GM12865 (cell line): ENCODE results near the gene EDARADD.
"Not testable (repeated sequence)": the region's sequence is repeated elsewhere in the genome, so short reads cannot be mapped to it uniquely, and the experiment has no call there.

Source experiments
- DNase-seq: peaks from one replicate; pipeline ENCODE4 v3.0.0; 2010; ENCODE audit warnings: low read depth
- H3K4me3 ChIP-seq: 2 replicates; pipeline ENCODE4 v1.5.1; 2011; ENCODE audit warnings: mild to moderate bottlenecking, low read depth, low read length, control low read depth
- CTCF ChIP-seq: IDR thresholded peaks from 2 replicates; pipeline ENCODE4 v1.5.1; 2011; ENCODE audit warnings: low read length, control low read depth, low read depth, inconsistent platforms; ENCODE audit not compliant: insufficient read depth; ENCODE audit errors: missing control alignments

EDARADD gene

GRCh38 chr1:236457775-236458174 is 63.7 kb downstream of the EDARADD start:
- DNase-seq = peak; percentile 28
- no peak overlapping the region for H3K4me3 ChIP-seq
- TF ChIP-seq CTCF = no peak

- TF ChIP-seq CTCF = no peak
- no peak for DNase-seq
- no peak overlapping the region for H3K4me3 ChIP-seq
These were observed 64.9 kb downstream of the EDARADD start for GRCh38 chr1:236458996-236459395.

- DNase-seq = no peak
- TF ChIP-seq CTCF = no peak
- no peak overlapping the region for H3K4me3 ChIP-seq
These were observed 66.0 kb downstream of the EDARADD start for GRCh38 chr1:236460103-236460502.

- DNase-seq, H3K4me3 ChIP-seq: not testable (repeated sequence)
These were observed 70.1 kb downstream of the EDARADD start for GRCh38 chr1:236464197-236464596.

- no peak overlapping the region for H3K4me3 ChIP-seq
- no peak for TF ChIP-seq CTCF
- DNase-seq = no peak
These were observed 71.3 kb downstream of the EDARADD start for GRCh38 chr1:236465231-236465958.

- peak; percentile 68 for DNase-seq
- no peak for TF ChIP-seq CTCF
- no peak overlapping the region for H3K4me3 ChIP-seq
These were observed 71.8 kb downstream of the EDARADD start for GRCh38 chr1:236465959-236466303.

GRCh38 chr1:236467327-236467641 is 73.2 kb downstream of the EDARADD start:
- DNase-seq = no peak
- TF ChIP-seq CTCF = no peak
- H3K4me3 ChIP-seq = no peak overlapping the region
